Neuronal stem cell (in vitro differentiated cells): ENCODE data around the gene TNFAIP2.
A peak's percentile ranks its signal among the peaks of the same experiment; 100 is the strongest.

Source experiments
- DNase-seq: peaks from one replicate; pipeline ENCODE4 v3.0.0-alpha.2; 2013; ENCODE audit warnings: low spot score
- H2AFZ ChIP-seq: one replicate; pipeline ENCODE4 v1.6.1; 2013; ENCODE audit warnings: mild to moderate bottlenecking, low read length, inconsistent platforms
- H2AK5ac ChIP-seq: 2 replicates; pipeline ENCODE4 v1.6.1; 2013; ENCODE audit warnings: low read depth, mild to moderate bottlenecking, inconsistent platforms, low read length, moderate library complexity, mixed read lengths
- H2BK120ac ChIP-seq: 2 replicates; pipeline ENCODE4 v1.6.1; 2013; ENCODE audit warnings: low read depth, mild to moderate bottlenecking, inconsistent platforms, low read length, moderate library complexity, mixed read lengths
- H2BK12ac ChIP-seq: one replicate; pipeline ENCODE4 v1.6.1; 2013; ENCODE audit warnings: low read length, inconsistent platforms
- H2BK15ac ChIP-seq: 2 replicates; pipeline ENCODE4 v1.6.1; 2013; ENCODE audit warnings: mild to moderate bottlenecking, low read length, inconsistent platforms, mixed read lengths
- H2BK5ac ChIP-seq: one replicate; pipeline ENCODE4 v1.6.1; 2013; ENCODE audit warnings: inconsistent platforms, mild to moderate bottlenecking, low read length, moderate library complexity
- H3K14ac ChIP-seq: one replicate; pipeline ENCODE4 v1.6.1; 2013; ENCODE audit warnings: low read length, inconsistent platforms
- H3K18ac ChIP-seq: 2 replicates; pipeline ENCODE4 v1.6.1; 2013; ENCODE audit warnings: low read length, inconsistent platforms
- H3K23ac ChIP-seq: 2 replicates; pipeline ENCODE4 v1.6.1; 2013; ENCODE audit warnings: low read depth, mild to moderate bottlenecking, mixed read lengths, low read length, inconsistent platforms; ENCODE audit not compliant: poor library complexity
- H3K27ac ChIP-seq: replicated peaks from 3 replicates; pipeline ENCODE4 v1.5.1; 2013; ENCODE audit warnings: low read length, inconsistent platforms
- H3K27me3 ChIP-seq, 3 experiments: 2 replicates each; pipeline ENCODE4 v1.6.1; 2013; ENCODE audit warnings: low read length in 3 of 3, mild to moderate bottlenecking in 2 of 3, inconsistent platforms in 1 of 3, low read depth in 1 of 3, mixed read lengths in 1 of 3, moderate library complexity in 1 of 3; ENCODE audit not compliant: control insufficient read depth in 3 of 3, insufficient read depth in 3 of 3
- H3K36me3 ChIP-seq, 2 donors: replicated peaks in 1 of 2; 2 replicates each; pipeline ENCODE4 v1.6.1; 2013; ENCODE audit warnings: low read length in 2 of 2; ENCODE audit not compliant: control insufficient read depth in 2 of 2, insufficient read depth in 2 of 2
- H3K4ac ChIP-seq: 2 replicates; pipeline ENCODE4 v1.6.1; 2013; ENCODE audit warnings: inconsistent platforms, mild to moderate bottlenecking, low read length, moderate library complexity
- H3K4me1 ChIP-seq, 2 donors: 1 replicate in 1 of 2; 2 replicates in 1 of 2; pipeline ENCODE4 v1.6.1; 2013; ENCODE audit warnings: low read length in 2 of 2, low read depth in 1 of 2; ENCODE audit not compliant: control insufficient read depth in 2 of 2, insufficient read depth in 1 of 2
- H3K4me2 ChIP-seq: one replicate; pipeline ENCODE4 v1.6.1; 2013; ENCODE audit warnings: mild to moderate bottlenecking, low read length, inconsistent platforms; ENCODE audit not compliant: insufficient read depth, poor library complexity, severe bottlenecking
- H3K4me3 ChIP-seq, 2 donors: 2 replicates each; pipeline ENCODE4 v1.5.1; 2013; ENCODE audit warnings: low read length in 2 of 2, mild to moderate bottlenecking in 2 of 2, inconsistent platforms in 1 of 2, moderate library complexity in 1 of 2
- H3K79me1 ChIP-seq: one replicate; pipeline ENCODE4 v1.6.1; 2013; ENCODE audit warnings: low read depth, mild to moderate bottlenecking, inconsistent platforms, low read length, moderate library complexity
- H3K9ac ChIP-seq: one replicate; pipeline ENCODE4 v1.6.1; 2013; ENCODE audit warnings: mild to moderate bottlenecking, low read depth, low read length, inconsistent platforms; ENCODE audit not compliant: poor library complexity
- H3K9me3 ChIP-seq, 2 donors: replicated peaks in 1 of 2; 2 replicates each; pipeline versions ENCODE3 to v1.6.1; 2013; ENCODE audit warnings: low read length in 2 of 2, mild to moderate bottlenecking in 2 of 2, inconsistent platforms in 1 of 2, low read depth in 1 of 2, mixed read lengths in 1 of 2, moderate library complexity in 1 of 2; ENCODE audit not compliant: control insufficient read depth in 2 of 2, insufficient read depth in 1 of 2
- H4K8ac ChIP-seq: one replicate; pipeline ENCODE4 v1.6.1; 2013; ENCODE audit warnings: low read depth, mild to moderate bottlenecking, inconsistent platforms, low read length, moderate library complexity
- H4K91ac ChIP-seq: one replicate; pipeline ENCODE4 v1.6.1; 2013; ENCODE audit warnings: low read length, low read depth, mild to moderate bottlenecking, inconsistent platforms; ENCODE audit not compliant: poor library complexity
- WGBS, 2 donors: extraction: QIAGEN DNeasy Blood & Tissue Kit; methylation state at CpG; one replicate each; pipeline ENCODE4 v1.1.7; 2013; ENCODE audit warnings: missing lambda C conversion rate in 2 of 2, mixed read lengths in 1 of 2; ENCODE audit not compliant: insufficient read length in 2 of 2, insufficient replicate concordance in 1 of 2; ENCODE audit errors: extremely low coverage in 2 of 2; 5-methylcytosine and 5-hydroxymethylcytosine counted together

The TNFAIP2 gene

DNA sequence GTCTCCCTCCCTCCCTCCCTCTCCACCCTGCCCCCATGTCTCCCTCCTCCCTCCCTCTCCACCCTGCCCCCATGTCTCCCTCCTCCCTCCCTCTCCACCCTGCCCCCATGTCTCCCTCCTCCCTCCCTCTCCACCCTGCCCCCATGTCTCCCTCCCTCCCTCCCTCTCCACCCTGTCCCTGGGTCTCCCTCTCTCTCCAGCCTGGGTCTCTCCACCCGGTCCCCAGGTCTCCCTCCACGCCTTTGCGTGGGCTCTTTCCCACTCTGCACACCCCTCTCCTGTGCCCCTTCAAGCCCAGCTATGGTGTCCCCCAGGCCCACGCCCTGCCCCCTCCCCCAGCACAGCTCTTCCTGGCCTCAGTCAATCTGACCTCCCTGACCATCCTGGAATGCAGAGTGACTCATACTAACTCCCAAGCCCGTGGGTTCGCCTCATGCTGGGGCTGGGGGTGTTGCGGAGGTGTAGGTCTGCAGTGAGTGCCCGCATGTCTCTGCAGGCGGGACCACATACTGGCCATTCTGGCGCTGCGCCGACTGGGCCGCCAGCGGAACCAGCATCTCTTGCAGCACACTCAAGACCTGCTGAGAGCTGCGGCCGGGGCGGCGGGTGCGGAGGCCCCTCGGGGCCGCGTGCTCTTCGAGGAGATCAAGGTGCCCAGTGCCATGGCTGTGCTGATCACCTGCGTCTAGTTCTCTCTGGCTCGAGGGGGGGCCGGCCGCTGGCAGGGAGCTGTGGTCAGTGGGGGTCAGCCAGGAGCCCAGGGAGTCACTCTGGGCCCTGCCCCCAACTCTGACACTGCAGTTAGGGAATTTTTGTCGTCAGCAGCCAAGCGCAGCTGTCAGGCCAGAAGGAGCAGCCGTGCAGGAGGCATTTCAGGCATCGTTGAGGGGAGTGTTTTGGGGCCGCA, 13.5 kb upstream of the TNFAIP2 start:
- peak overlapping the region; percentile 57 for H3K23ac ChIP-seq
- H4K91ac ChIP-seq, result peak overlapping the region; percentile 80
- H2BK15ac ChIP-seq, result peak overlapping the region; percentile 88
- H3K9me3 ChIP-seq, result no peaks in the 10 kb centered on the region
- no peak overlapping the region for H3K14ac ChIP-seq
- H4K8ac ChIP-seq, result peak overlapping the region; percentile 56
- no peak overlapping the region for H3K27ac ChIP-seq
- peak overlapping the region; percentile 71 for H2BK5ac ChIP-seq
- peak overlapping the region; percentile 66 for H2AFZ ChIP-seq
- no peaks in the 10 kb centered on the region for H3K79me1 ChIP-seq
- no peak for DNase-seq
- no CpG with 5 or more reads among the region's 32 CpGs for WGBS, 2 donors
- no peaks in the 10 kb centered on the region for H3K36me3 ChIP-seq
- H2BK120ac ChIP-seq, result peak overlapping the region; percentile 93
- H3K27me3 ChIP-seq, result peaks cover under 1 to 24% (median 6%) of the 10 kb centered on the region in 3 experiments
- peak overlapping the region; percentile 53 for H3K9ac ChIP-seq
- peak overlapping the region; percentile 33 for H2BK12ac ChIP-seq
- H3K18ac ChIP-seq, result peak overlapping the region; percentile 89
- H3K4ac ChIP-seq, result no peak overlapping the region
- peak overlapping the region; percentile 89 for H2AK5ac ChIP-seq
- H3K4me2 ChIP-seq, result peak overlapping the region; percentile 32
- no peak overlapping the region for H3K4me3 ChIP-seq
- peaks cover 17 to 35% of the 10 kb centered on the region in 2 donors for H3K4me1 ChIP-seq

DNA sequence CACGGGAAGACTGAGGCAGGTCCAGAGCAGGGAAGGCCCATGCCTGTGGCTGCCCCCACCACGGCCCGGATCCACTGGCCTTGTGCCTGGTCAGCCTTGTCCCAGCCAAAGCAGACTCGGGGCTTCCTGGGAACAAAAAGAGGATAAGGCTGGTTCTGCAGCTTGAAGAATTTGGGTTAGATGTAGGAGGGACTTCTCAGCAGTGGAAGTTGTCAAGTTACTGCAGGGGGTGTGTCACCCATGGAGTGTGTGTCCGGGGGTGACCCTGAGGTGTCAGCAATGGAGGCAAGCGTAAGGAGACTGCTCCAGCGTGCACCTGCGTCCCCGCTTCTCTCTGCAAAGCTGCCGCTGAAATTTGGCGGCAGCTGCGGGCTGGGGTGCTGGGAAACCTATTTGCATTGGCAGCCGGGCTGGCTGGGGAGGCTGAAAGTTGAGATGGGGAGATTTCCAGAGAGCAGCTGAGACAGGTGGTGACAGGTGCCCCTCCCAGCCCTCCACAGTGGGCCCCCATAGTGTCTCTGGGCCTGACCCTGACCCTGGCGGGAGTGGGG, 12.5 kb upstream of the TNFAIP2 start:
- peak overlapping the region; percentile 66 for H2AFZ ChIP-seq
- H3K9ac ChIP-seq, result peak overlapping the region; percentile 27
- peaks cover 0 to 22% (median 2%) of the 10 kb centered on the region in 3 experiments for H3K27me3 ChIP-seq
- H3K4me2 ChIP-seq, result no peak overlapping the region
- H3K9me3 ChIP-seq, result no peaks in the 10 kb centered on the region
- H3K18ac ChIP-seq, result peak overlapping the region; percentile 92
- H3K4me3 ChIP-seq, result no peak overlapping the region
- peaks cover 15 to 32% of the 10 kb centered on the region in 2 donors for H3K4me1 ChIP-seq
- H3K27ac ChIP-seq, result no peak overlapping the region
- H3K79me1 ChIP-seq, result no peaks in the 10 kb centered on the region
- peak overlapping the region; percentile 90 for H3K14ac ChIP-seq
- H3K23ac ChIP-seq, result peak overlapping the region; percentile 81
- no peak for DNase-seq
- peak overlapping the region; percentile 91 for H2BK15ac ChIP-seq
- peak overlapping the region; percentile 71 for H2BK5ac ChIP-seq
- H2BK120ac ChIP-seq, result peak overlapping the region; percentile 82
- no peak overlapping the region for H4K91ac ChIP-seq
- peak overlapping the region; percentile 30 for H3K4ac ChIP-seq
- whole genome bisulfite sequencing, 2 donors, result no CpG with 5 or more reads among the region's 14 CpGs
- H2AK5ac ChIP-seq, result peak overlapping the region; percentile 96
- peak overlapping the region; percentile 89 for H4K8ac ChIP-seq
- H2BK12ac ChIP-seq, result peak overlapping the region; percentile 82
- H3K36me3 ChIP-seq, result no peaks in the 10 kb centered on the region

DNA sequence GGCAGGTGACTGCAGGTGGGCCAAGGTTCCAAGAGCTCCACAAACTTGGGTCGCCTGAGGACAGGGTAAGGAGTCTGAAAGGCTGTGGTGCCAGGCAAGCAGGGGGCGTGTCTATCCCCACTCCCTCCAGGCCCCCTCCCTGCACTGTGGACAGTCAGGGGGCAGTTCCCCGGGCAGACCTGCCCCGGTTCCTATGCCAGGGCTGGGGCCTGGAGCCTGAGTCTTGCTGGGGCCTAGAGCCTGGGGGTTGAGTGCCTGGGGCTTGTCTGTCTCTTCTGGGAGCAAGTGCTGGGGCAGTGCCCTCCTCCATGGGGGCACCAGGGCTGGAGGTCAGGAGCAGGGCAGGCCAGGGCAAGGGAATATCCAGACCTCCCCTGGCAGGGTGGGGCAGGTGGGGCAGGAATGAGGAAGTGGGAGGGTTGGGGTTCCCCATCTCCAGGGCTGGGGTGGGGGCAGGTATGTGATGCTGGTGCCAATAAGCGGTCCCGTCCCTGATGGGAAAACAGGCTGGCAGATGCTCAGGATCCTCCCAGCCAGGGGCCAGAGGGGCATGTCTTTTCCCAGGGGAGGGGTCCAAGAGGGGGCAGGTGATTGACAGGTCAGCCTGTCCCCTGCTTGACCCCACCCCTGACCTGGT, 11.9 kb upstream of the TNFAIP2 start:
- Histone ChIP-seq H2AFZ (no peak overlapping the region), H3K36me3 (no peaks in the 10 kb centered on the region), H4K8ac (no peak overlapping the region), H2BK5ac (peak overlapping the region; percentile 44), H3K18ac (peak overlapping the region; percentile 92), H3K4me3 (no peak overlapping the region), H3K79me1 (no peaks in the 10 kb centered on the region), H3K27ac (no peak overlapping the region), H4K91ac (no peak overlapping the region), H3K9ac (no peak overlapping the region), H2BK15ac (peak overlapping the region; percentile 88), H3K4me1 (peaks cover 15 to 31% of the 10 kb centered on the region in 2 donors), H3K9me3 (no peaks in the 10 kb centered on the region), H3K27me3 (peaks cover 0 to 17% (median 2%) of the 10 kb centered on the region in 3 experiments), H3K4ac (no peak overlapping the region), H3K23ac (peak overlapping the region; percentile 81), H3K14ac (peak overlapping the region; percentile 90), H3K4me2 (no peak overlapping the region), H2BK12ac (peak overlapping the region; percentile 82), H2BK120ac (peak overlapping the region; percentile 82), H2AK5ac (peak overlapping the region; percentile 96)
- no peak for DNase-seq
- WGBS, 2 donors, result no CpG with 5 or more reads among the region's 6 CpGs
